Lower leg skin (tissue), 3 donors: ENCODE data around the gene PON2.

Source experiments
- POLR2A ChIP-seq, 2 donors: fragments of 450-650 bp; IDR thresholded peaks; one replicate each; pipeline ENCODE4 v1.6.1; 2016 to 2017; ENCODE audit warnings: antibody characterized with exemption in 2 of 2, mild to moderate bottlenecking in 1 of 2, moderate library complexity in 1 of 2
- TF ChIP-seq, protein P1 (sequence below), 3 donors: fragments of 450-650 bp; IDR thresholded peaks; one replicate each; pipeline ENCODE4 v1.5.1; 2016; ENCODE audit warnings: antibody characterized with exemption in 3 of 3, mild to moderate bottlenecking in 3 of 3, moderate library complexity in 2 of 3

DNA sequence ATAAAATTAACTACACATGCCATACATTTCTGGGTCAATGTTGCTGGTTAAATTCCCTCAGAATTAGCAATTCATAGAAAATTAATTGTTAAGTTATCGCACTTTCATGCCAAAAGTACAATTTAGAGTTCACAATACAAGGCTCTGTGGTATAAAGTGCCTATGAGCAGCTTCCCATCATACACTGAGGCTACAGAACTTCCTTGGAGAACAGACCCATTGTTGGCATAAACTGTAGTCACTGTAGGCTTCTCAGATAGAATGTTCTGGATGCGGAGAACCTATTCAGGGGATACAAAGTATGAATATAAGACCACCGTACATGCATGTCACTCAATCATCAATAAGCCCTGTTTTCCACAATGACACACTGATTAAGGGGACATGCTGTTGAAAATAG lies 29.6 kb downstream of the PON2 start:
- TF ChIP-seq, protein P1, sequence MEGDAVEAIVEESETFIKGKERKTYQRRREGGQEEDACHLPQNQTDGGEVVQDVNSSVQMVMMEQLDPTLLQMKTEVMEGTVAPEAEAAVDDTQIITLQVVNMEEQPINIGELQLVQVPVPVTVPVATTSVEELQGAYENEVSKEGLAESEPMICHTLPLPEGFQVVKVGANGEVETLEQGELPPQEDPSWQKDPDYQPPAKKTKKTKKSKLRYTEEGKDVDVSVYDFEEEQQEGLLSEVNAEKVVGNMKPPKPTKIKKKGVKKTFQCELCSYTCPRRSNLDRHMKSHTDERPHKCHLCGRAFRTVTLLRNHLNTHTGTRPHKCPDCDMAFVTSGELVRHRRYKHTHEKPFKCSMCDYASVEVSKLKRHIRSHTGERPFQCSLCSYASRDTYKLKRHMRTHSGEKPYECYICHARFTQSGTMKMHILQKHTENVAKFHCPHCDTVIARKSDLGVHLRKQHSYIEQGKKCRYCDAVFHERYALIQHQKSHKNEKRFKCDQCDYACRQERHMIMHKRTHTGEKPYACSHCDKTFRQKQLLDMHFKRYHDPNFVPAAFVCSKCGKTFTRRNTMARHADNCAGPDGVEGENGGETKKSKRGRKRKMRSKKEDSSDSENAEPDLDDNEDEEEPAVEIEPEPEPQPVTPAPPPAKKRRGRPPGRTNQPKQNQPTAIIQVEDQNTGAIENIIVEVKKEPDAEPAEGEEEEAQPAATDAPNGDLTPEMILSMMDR (IDR thresholded peaks at IDR 0.05) = no peak
- TF ChIP-seq POLR2A (IDR thresholded peaks at IDR 0.05) = no peak
